ENCODE measurements around the gene BAZ2B.
"Not testable (repeated sequence)": the region's sequence is repeated elsewhere in the genome, so short reads cannot be mapped to it uniquely, and the experiment has no call there.

The BAZ2B gene

GRCh38 chr2:159616286-159616701 lies at the start of gene BAZ2B:
Gene BAZ2B (minus strand): TSS chr2:159616548. CDS start chr2:159478719, 137,829 bp downstream.
- DNase-seq = no peak

GRCh38 chr2:159661286-159661685 lies 44.9 kb upstream of the BAZ2B start:
- DNase-seq = no peak

- DNase-seq = no peak
These were observed 42.8 kb upstream of the BAZ2B start for GRCh38 chr2:159658881-159659873.

- DNase-seq = no peak
These were observed 37.6 kb upstream of the BAZ2B start for GRCh38 chr2:159653962-159654361.

GRCh38 chr2:159651884-159652283 lies 35.5 kb upstream of the BAZ2B start:
- DNase-seq = no peak

GRCh38 chr2:159650574-159650973 lies 34.2 kb upstream of the BAZ2B start:
- DNase-seq = no peak

GRCh38 chr2:159648643-159649042 lies 32.3 kb upstream of the BAZ2B start:
- DNase-seq = no peak

GRCh38 chr2:159647667-159648066 lies 31.3 kb upstream of the BAZ2B start:
- DNase-seq = no peak

GRCh38 chr2:159640176-159640575 lies 23.8 kb upstream of the BAZ2B start:
- DNase-seq = no peak

GRCh38 chr2:159639712-159640111 lies 23.4 kb upstream of the BAZ2B start:
- no peak for DNase-seq

GRCh38 chr2:159639071-159639470 lies 22.7 kb upstream of the BAZ2B start:
- DNase-seq = no peak

- DNase-seq = no peak
These were observed 21.7 kb upstream of the BAZ2B start for GRCh38 chr2:159637988-159638501.

- no peak for DNase-seq
These were observed 20.9 kb upstream of the BAZ2B start for GRCh38 chr2:159637240-159637639.

- DNase-seq = no peak
These were observed 18.9 kb upstream of the BAZ2B start for GRCh38 chr2:159635006-159635789.

- DNase-seq = no peak
These were observed 16.9 kb upstream of the BAZ2B start for GRCh38 chr2:159633219-159633618.

- not testable (repeated sequence) for DNase-seq
These were observed 9.3 kb upstream of the BAZ2B start for GRCh38 chr2:159625628-159626027.

- no peak for DNase-seq
These were observed 7.1 kb upstream of the BAZ2B start for GRCh38 chr2:159623436-159623835.

GRCh38 chr2:159622966-159623365 lies 6.6 kb upstream of the BAZ2B start:
- no peak for DNase-seq

- DNase-seq = no peak
These were observed 4.4 kb upstream of the BAZ2B start for GRCh38 chr2:159620796-159621195.

GRCh38 chr2:159617646-159618045 lies 1.3 kb upstream of the BAZ2B start:
- no peak for DNase-seq

GRCh38 chr2:159617100-159617499 lies 752 bp upstream of the BAZ2B start:
- DNase-seq = no peak

- DNase-seq = peak; percentile 76
These were observed 722 bp downstream of the BAZ2B start for GRCh38 chr2:159615367-159616285.

Measured in NCI-H1048 (cell line).